Measurements from ENCODE around the gene ZDHHC11B. TPM values are rescaled to one million over a fixed set of nuclear protein-coding genes. Genes with fewer than 3 reads are reported as not detected.

The ZDHHC11B gene
- total RNA-seq, 1 experiment from 2014 or later, result 1.4 TPM

DNA sequence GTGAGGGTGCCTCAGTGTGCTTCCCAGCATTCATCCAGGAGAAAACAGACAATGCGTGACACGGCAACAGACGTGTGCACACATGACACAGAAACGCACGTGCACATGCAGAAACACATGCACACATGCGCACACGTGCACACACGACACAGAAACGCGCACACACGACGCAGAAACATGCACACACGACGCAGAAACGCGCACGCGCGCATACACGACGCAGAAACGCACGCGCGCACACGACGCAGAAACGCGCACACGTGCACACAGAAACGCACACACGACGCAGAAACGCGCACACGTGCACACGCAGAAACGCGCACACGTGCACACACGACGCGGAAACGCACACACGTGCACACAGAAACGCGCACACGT, 107.8 kb downstream of the ZDHHC11B start:
- Histone ChIP-seq H4K91ac (ENCODE audit: insufficient read length, low read depth, low read length) (no peak overlapping the region), H3K27me3 (ENCODE audit: insufficient read depth, low read length) (no peaks in the 10 kb centered on the region; the same call in 1 of the 2 replicates), H3K27ac (ENCODE audit: insufficient read length, low read depth, low read length) (no peak overlapping the region), H3K79me2 (ENCODE audit: insufficient read depth, low read length) (no peaks in the 10 kb centered on the region), H3K9me3 (ENCODE audit: control insufficient read depth, low read depth, low read length) (no peaks in the 10 kb centered on the region), H2AFZ (ENCODE audit: low read length) (no peak overlapping the region), H4K5ac (ENCODE audit: insufficient read length, low read depth, low read length) (no peak overlapping the region), H2BK20ac (ENCODE audit: low read depth, low read length, poor library complexity, severe bottlenecking) (no peak overlapping the region), H3K4me2 (ENCODE audit: insufficient read depth, insufficient read length, low read length) (no peak overlapping the region), H4K8ac (replicated peaks; ENCODE audit: insufficient read length, low read depth, low read length) (no peak overlapping the region), H3T11ph (ENCODE audit: low read length) (no peak overlapping the region), H2BK5ac (ENCODE audit: insufficient read length, low read length) (no peak overlapping the region), H3K23me2 (ENCODE audit: insufficient read length, low read depth, low read length, poor library complexity, severe bottlenecking) (no peaks in the 10 kb centered on the region), H3K18ac (ENCODE audit: insufficient read length, low read depth, low read length) (no peak overlapping the region), H2BK12ac (ENCODE audit: insufficient read length, low read depth, low read length) (no peak overlapping the region), H3K4me1 (ENCODE audit: insufficient read depth, low read length) (no peaks in the 10 kb centered on the region), H4K20me1 (ENCODE audit: control insufficient read depth, insufficient read depth, insufficient read length) (no peaks in the 10 kb centered on the region), H3K23ac (ENCODE audit: insufficient read length, low read depth, low read length) (no peak overlapping the region), H3K79me1 (ENCODE audit: insufficient read depth, low read depth, low read length, poor library complexity, severe bottlenecking) (no peaks in the 10 kb centered on the region), H2AK5ac (ENCODE audit: insufficient read length, low read length) (no peak overlapping the region), H3K14ac (ENCODE audit: insufficient read depth, low read length) (no peak overlapping the region), H3K56ac (ENCODE audit: insufficient read length, low read depth, low read length) (no peak overlapping the region), H3K9ac (ENCODE audit: extremely low read depth, insufficient read length, low read length) (no peak overlapping the region), H2BK15ac (ENCODE audit: low read depth, low read length) (no peak overlapping the region), H2BK120ac (ENCODE audit: low read depth, low read length, poor library complexity, severe bottlenecking) (no peak overlapping the region), H3K4ac (ENCODE audit: low read depth, low read length) (no peak overlapping the region)
- Mint-ChIP-seq H3K27me3 (ENCODE audit: low read depth) (peaks cover 50% of the 10 kb centered on the region), H3K27ac (no peak overlapping the region; a peak in 1 of 7 replicates), H3K4me3 (no peak overlapping the region), H3K4me1 (peaks cover 5 to 9% of the 10 kb centered on the region in 2 experiments), H3K9me3 (no peaks in the 10 kb centered on the region), H3K36me3 (ENCODE audit: insufficient read depth in 1 of 3, low read depth in 3 of 3) (no peaks in the 10 kb centered on the region)
- WGBS (ENCODE audit: extremely low coverage, insufficient read length, low lambda C conversion rate), result no CpG with 5 or more reads among the region's 48 CpGs
- DNase-seq, result peak; percentile 17
- TF ChIP-seq, protein P1, sequence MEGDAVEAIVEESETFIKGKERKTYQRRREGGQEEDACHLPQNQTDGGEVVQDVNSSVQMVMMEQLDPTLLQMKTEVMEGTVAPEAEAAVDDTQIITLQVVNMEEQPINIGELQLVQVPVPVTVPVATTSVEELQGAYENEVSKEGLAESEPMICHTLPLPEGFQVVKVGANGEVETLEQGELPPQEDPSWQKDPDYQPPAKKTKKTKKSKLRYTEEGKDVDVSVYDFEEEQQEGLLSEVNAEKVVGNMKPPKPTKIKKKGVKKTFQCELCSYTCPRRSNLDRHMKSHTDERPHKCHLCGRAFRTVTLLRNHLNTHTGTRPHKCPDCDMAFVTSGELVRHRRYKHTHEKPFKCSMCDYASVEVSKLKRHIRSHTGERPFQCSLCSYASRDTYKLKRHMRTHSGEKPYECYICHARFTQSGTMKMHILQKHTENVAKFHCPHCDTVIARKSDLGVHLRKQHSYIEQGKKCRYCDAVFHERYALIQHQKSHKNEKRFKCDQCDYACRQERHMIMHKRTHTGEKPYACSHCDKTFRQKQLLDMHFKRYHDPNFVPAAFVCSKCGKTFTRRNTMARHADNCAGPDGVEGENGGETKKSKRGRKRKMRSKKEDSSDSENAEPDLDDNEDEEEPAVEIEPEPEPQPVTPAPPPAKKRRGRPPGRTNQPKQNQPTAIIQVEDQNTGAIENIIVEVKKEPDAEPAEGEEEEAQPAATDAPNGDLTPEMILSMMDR (conservative IDR thresholded peaks at IDR 0.05), result no peak
